ENCODE data around the gene ZBTB46. TPM values are rescaled to one million over a fixed set of nuclear protein-coding genes. Genes with fewer than 3 reads are reported as not detected.
"Not testable (repeated sequence)": the region's sequence is repeated elsewhere in the genome, so short reads cannot be mapped to it uniquely, and the experiment has no call there.

Gene ZBTB46
- total RNA-seq, 1 donor from 2014 or later, result 7.4 TPM

- Histone ChIP-seq H3K27ac (no peak overlapping the region), H3K4me3 (no peak overlapping the region), H3K27me3 (no peaks in the 10 kb centered on the region), H3K9me3 (no peaks in the 10 kb centered on the region), H3K36me3 (no peaks in the 10 kb centered on the region), H3K4me1 (no peaks in the 10 kb centered on the region)
- DNase-seq (ENCODE audit: extremely low spot score in 2 of 2), result no peak
- intact Hi-C loops (cut with DNase I), result no loop called here
- no peak for TF ChIP-seq CTCF (IDR thresholded peaks at IDR 0.05)
- TF ChIP-seq POLR2A (IDR thresholded peaks at IDR 0.05), result no peak
- no peak for TF ChIP-seq POLR2AphosphoS5 (IDR thresholded peaks at IDR 0.05; ENCODE audit: insufficient read depth in 1 of 2, low read depth in 1 of 2)
Observed at GRCh38 chr20:63807654-63808053, 23.4 kb downstream of the ZBTB46 start.

- TF ChIP-seq CTCF (IDR thresholded peaks at IDR 0.05) (no peak), POLR2A (IDR thresholded peaks at IDR 0.05) (no peak), POLR2AphosphoS5 (IDR thresholded peaks at IDR 0.05; ENCODE audit: insufficient read depth in 1 of 2, low read depth in 1 of 2) (no peak)
Observed at GRCh38 chr20:63804308-63804636, 26.8 kb downstream of the ZBTB46 start.

GRCh38 chr20:63802469-63803240 lies 28.4 kb downstream of the ZBTB46 start:
- H3K27ac ChIP-seq, result no peak overlapping the region
- no peak for DNase-seq (ENCODE audit: extremely low spot score in 2 of 2)
- no peaks in the 10 kb centered on the region for H3K9me3 ChIP-seq
- no peak for TF ChIP-seq CTCF (IDR thresholded peaks at IDR 0.05)
- no peak for TF ChIP-seq POLR2AphosphoS5 (IDR thresholded peaks at IDR 0.05; ENCODE audit: insufficient read depth in 1 of 2, low read depth in 1 of 2)
- no peak for TF ChIP-seq POLR2A (IDR thresholded peaks at IDR 0.05)
- H3K36me3 ChIP-seq, result no peaks in the 10 kb centered on the region
- intact Hi-C loops (cut with DNase I), result no loop called here
- no peak overlapping the region for H3K4me3 ChIP-seq
- no peaks in the 10 kb centered on the region for H3K4me1 ChIP-seq
- H3K27me3 ChIP-seq, result no peaks in the 10 kb centered on the region

More at GRCh38 chr20:63804308-63804636, 26.8 kb downstream of the ZBTB46 start:
- DNase-seq (ENCODE audit: extremely low spot score in 2 of 2), result no peak
- Histone ChIP-seq H3K27ac (no peak overlapping the region), H3K36me3 (no peaks in the 10 kb centered on the region), H3K9me3 (no peaks in the 10 kb centered on the region), H3K4me1 (no peaks in the 10 kb centered on the region), H3K27me3 (no peaks in the 10 kb centered on the region), H3K4me3 (no peak overlapping the region)
- intact Hi-C loops (cut with DNase I), result no loop called here

- H3K36me3 ChIP-seq; H3K27ac ChIP-seq; intact Hi-C loops (cut with DNase I); H3K27me3 ChIP-seq; H3K4me3 ChIP-seq; H3K4me1 ChIP-seq; DNase-seq (ENCODE audit: extremely low spot score in 2 of 2); H3K9me3 ChIP-seq: not testable (repeated sequence)
Observed at GRCh38 chr20:63801174-63801573, 29.9 kb downstream of the ZBTB46 start.

GRCh38 chr20:63800411-63800810 lies 30.7 kb downstream of the ZBTB46 start:
- intact Hi-C loops (cut with DNase I); H3K36me3 ChIP-seq; H3K27me3 ChIP-seq; DNase-seq (ENCODE audit: extremely low spot score in 2 of 2); H3K9me3 ChIP-seq; H3K27ac ChIP-seq; H3K4me3 ChIP-seq; H3K4me1 ChIP-seq: not testable (repeated sequence)

- H3K27me3 ChIP-seq; H3K4me1 ChIP-seq; H3K9me3 ChIP-seq; DNase-seq (ENCODE audit: extremely low spot score in 2 of 2); H3K36me3 ChIP-seq; H3K27ac ChIP-seq; H3K4me3 ChIP-seq; intact Hi-C loops (cut with DNase I): not testable (repeated sequence)
Observed at GRCh38 chr20:63799127-63799526, 31.9 kb downstream of the ZBTB46 start.

- H3K36me3 ChIP-seq; DNase-seq (ENCODE audit: extremely low spot score in 2 of 2); intact Hi-C loops (cut with DNase I); H3K4me1 ChIP-seq; H3K4me3 ChIP-seq; H3K27ac ChIP-seq; H3K27me3 ChIP-seq; H3K9me3 ChIP-seq: not testable (repeated sequence)
Observed at GRCh38 chr20:63797175-63797574, 33.9 kb downstream of the ZBTB46 start.

Measured in vagina (tissue), 2 donors.